OCI-LY3 (cell line): ENCODE data around the gene ST3GAL4.

Source experiments
- H2AFZ ChIP-seq: fragments of 200-600, 300-600 bp; shearing (Covaris generic); 2 replicates; pipeline ENCODE4 v1.6.0; 2014; ENCODE audit warnings: antibody characterized with exemption, low read depth, low read length
- H3K27ac ChIP-seq: fragments of 200-600, 300-600 bp; sonication (generic); 2 replicates; pipeline ENCODE4 v1.5.1; 2014; ENCODE audit warnings: mild to moderate bottlenecking, low read length, moderate library complexity, mixed read lengths
- H3K27me3 ChIP-seq: fragments of 200-600, 300-600 bp; sonication (generic); 2 replicates; pipeline ENCODE4 v1.6.1; 2014; ENCODE audit warnings: low read depth, low read length, mixed read lengths
- H3K36me3 ChIP-seq: fragments of 200-600, 300-600 bp; sonication (generic); replicated peaks from 2 replicates; pipeline ENCODE3; 2014; ENCODE audit warnings: low read depth, low read length, mixed read lengths
- H3K4me1 ChIP-seq: fragments of 300-600, 200-600 bp; sonication (generic); 2 replicates; pipeline ENCODE4 v1.6.1; 2014; ENCODE audit warnings: low read length, mixed read lengths
- H3K4me2 ChIP-seq: fragments of 200-600, 300-600 bp; sonication (generic); 2 replicates; pipeline ENCODE4 v1.6.1; 2014; ENCODE audit warnings: low read length, mixed read lengths
- H3K4me3 ChIP-seq: fragments of 300-600, 200-600 bp; sonication (generic); 2 replicates; pipeline ENCODE4 v1.5.1; 2014; ENCODE audit warnings: antibody characterized with exemption, mild to moderate bottlenecking, low read length, moderate library complexity
- H3K79me2 ChIP-seq: fragments of 300-600, 200-600 bp; shearing (Covaris generic); 2 replicates; pipeline ENCODE4 v1.6.1; 2014; ENCODE audit warnings: mild to moderate bottlenecking, low read length, mixed read lengths
- H3K9ac ChIP-seq: fragments of 300-600, 200-600 bp; shearing (Covaris generic); 2 replicates; pipeline ENCODE4 v1.6.0; 2014; ENCODE audit warnings: mild to moderate bottlenecking, low read length, moderate library complexity
- H3K9me3 ChIP-seq: fragments of 200-600, 300-600 bp; shearing (Covaris generic); 2 replicates; pipeline ENCODE4 v1.6.1; 2014; ENCODE audit warnings: low read length, mixed read lengths; ENCODE audit not compliant: insufficient read depth
- H4K20me1 ChIP-seq: fragments of 200-600, 300-600 bp; sonication (generic); 2 replicates; pipeline ENCODE4 v1.6.1; 2016; ENCODE audit warnings: low read length, mixed read lengths; ENCODE audit not compliant: insufficient read depth
- EZH2phosphoT487 ChIP-seq: fragments of 200-600 bp; shearing (Covaris generic); IDR thresholded peaks from 2 replicates; pipeline ENCODE4 v1.6.1; 2018; ENCODE audit warnings: antibody characterized with exemption, mixed run types, low read depth
- TF ChIP-seq, protein P1 (sequence below): fragments of 200-600, 300-600 bp; sonication (generic); IDR thresholded peaks from 2 replicates; pipeline ENCODE4 v1.5.1; 2014; ENCODE audit warnings: antibody characterized with exemption, low read length, low read depth

The ST3GAL4 gene

DNA sequence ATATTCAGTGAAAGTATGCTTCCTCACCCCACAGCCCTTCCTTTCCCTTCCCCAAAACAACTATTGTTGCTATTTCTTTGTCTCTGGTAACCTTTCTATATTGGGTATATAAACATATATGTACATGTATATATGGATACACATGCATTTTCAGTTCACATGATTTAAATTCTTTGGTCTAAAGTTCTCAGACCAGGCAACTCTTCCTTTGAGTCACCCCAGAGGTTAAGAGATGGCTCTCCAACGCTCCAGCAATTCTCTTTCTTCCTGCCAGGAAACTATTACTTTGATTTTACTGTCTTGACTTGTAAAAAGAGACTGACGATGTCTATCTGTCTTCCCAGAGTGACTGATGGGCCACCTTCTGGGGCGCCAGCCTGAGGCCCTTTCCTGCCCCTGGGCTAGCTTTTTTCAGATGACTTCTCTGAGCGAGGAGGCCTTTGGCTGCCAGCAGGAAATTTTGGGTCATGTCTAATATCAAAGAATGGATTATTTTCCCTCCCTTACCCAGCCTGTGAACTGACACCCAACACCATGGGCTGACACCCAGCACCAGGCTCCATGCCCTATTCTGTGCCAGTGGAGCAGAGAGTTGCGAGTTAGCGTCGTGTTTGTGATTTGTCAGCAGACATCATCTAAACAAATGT, 14.4 kb upstream of the ST3GAL4 start:
- no peaks in the 10 kb centered on the region for H3K9me3 ChIP-seq
- H3K4me1 ChIP-seq, result peaks cover 51% of the 10 kb centered on the region
- H3K27ac ChIP-seq, result no peak overlapping the region
- TF ChIP-seq, protein P1, sequence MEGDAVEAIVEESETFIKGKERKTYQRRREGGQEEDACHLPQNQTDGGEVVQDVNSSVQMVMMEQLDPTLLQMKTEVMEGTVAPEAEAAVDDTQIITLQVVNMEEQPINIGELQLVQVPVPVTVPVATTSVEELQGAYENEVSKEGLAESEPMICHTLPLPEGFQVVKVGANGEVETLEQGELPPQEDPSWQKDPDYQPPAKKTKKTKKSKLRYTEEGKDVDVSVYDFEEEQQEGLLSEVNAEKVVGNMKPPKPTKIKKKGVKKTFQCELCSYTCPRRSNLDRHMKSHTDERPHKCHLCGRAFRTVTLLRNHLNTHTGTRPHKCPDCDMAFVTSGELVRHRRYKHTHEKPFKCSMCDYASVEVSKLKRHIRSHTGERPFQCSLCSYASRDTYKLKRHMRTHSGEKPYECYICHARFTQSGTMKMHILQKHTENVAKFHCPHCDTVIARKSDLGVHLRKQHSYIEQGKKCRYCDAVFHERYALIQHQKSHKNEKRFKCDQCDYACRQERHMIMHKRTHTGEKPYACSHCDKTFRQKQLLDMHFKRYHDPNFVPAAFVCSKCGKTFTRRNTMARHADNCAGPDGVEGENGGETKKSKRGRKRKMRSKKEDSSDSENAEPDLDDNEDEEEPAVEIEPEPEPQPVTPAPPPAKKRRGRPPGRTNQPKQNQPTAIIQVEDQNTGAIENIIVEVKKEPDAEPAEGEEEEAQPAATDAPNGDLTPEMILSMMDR, result no peak
- no peak for TF ChIP-seq EZH2phosphoT487
- H3K27me3 ChIP-seq, result no peaks in the 10 kb centered on the region
- no peak overlapping the region for H3K4me2 ChIP-seq
- peaks cover 67% of the 10 kb centered on the region for H3K36me3 ChIP-seq
- H3K79me2 ChIP-seq, result peaks cover 27% of the 10 kb centered on the region
- H2AFZ ChIP-seq, result no peak overlapping the region
- H3K4me3 ChIP-seq, result no peak overlapping the region
- no peak overlapping the region for H3K9ac ChIP-seq
- H4K20me1 ChIP-seq, result no peaks in the 10 kb centered on the region

DNA sequence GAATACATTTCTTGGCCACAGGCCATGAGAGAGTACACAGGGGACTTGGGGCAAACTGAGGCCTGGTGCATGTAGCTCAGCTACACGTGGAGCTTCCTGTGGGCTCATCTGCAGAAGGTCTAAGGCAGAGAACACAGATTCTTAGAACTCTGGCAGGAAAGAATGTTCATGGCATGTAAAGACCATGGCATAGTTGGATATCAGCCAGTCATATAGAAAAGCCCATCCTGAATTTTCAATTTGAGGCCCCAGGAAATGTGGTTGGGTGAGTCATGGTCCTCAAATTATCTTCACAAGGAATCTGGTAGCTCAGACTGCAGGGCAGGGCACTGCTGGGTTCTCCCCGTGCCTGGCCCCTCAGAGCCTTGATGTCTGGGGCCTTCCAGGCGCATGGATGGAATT, 13.7 kb upstream of the ST3GAL4 start:
- H3K79me2 ChIP-seq, result peaks cover 21% of the 10 kb centered on the region
- H3K4me3 ChIP-seq, result no peak overlapping the region
- TF ChIP-seq, protein P1, result no peak
- no peak for TF ChIP-seq EZH2phosphoT487
- H2AFZ ChIP-seq, result no peak overlapping the region
- peaks cover 44% of the 10 kb centered on the region for H3K4me1 ChIP-seq
- H4K20me1 ChIP-seq, result no peaks in the 10 kb centered on the region
- H3K36me3 ChIP-seq, result peaks cover 72% of the 10 kb centered on the region
- H3K27me3 ChIP-seq, result no peaks in the 10 kb centered on the region
- no peak overlapping the region for H3K27ac ChIP-seq
- H3K4me2 ChIP-seq, result no peak overlapping the region
- H3K9me3 ChIP-seq, result no peaks in the 10 kb centered on the region
- no peak overlapping the region for H3K9ac ChIP-seq

DNA sequence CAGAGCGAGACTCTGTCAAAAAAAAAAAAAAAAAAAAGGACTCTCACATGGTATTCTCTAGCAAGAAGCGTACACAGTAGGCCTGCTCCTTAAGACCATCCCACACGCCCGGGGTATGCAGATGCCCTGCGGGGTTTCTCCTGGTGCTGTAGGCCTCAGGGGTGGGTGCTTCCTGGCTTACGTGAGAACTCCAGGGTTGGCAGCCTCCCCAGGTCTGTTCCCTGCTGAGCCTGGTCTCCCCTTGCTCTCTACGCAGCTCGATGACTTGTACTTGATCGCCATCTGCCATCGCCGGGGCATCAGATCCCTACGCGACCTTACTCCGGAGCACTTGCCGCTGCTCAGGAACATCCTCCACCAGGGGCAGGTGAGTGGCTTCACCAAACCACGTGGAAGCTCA, 12.4 kb upstream of the ST3GAL4 start:
- TF ChIP-seq EZH2phosphoT487, result no peak
- TF ChIP-seq, protein P1, result no peak
- Histone ChIP-seq H3K36me3 (peaks cover 69% of the 10 kb centered on the region), H3K27ac (no peak overlapping the region), H4K20me1 (no peaks in the 10 kb centered on the region), H2AFZ (no peak overlapping the region), H3K4me1 (peaks cover 31% of the 10 kb centered on the region), H3K9me3 (no peaks in the 10 kb centered on the region), H3K4me2 (no peak overlapping the region), H3K9ac (no peak overlapping the region), H3K27me3 (no peaks in the 10 kb centered on the region), H3K79me2 (peaks cover 16% of the 10 kb centered on the region), H3K4me3 (no peak overlapping the region)

DNA sequence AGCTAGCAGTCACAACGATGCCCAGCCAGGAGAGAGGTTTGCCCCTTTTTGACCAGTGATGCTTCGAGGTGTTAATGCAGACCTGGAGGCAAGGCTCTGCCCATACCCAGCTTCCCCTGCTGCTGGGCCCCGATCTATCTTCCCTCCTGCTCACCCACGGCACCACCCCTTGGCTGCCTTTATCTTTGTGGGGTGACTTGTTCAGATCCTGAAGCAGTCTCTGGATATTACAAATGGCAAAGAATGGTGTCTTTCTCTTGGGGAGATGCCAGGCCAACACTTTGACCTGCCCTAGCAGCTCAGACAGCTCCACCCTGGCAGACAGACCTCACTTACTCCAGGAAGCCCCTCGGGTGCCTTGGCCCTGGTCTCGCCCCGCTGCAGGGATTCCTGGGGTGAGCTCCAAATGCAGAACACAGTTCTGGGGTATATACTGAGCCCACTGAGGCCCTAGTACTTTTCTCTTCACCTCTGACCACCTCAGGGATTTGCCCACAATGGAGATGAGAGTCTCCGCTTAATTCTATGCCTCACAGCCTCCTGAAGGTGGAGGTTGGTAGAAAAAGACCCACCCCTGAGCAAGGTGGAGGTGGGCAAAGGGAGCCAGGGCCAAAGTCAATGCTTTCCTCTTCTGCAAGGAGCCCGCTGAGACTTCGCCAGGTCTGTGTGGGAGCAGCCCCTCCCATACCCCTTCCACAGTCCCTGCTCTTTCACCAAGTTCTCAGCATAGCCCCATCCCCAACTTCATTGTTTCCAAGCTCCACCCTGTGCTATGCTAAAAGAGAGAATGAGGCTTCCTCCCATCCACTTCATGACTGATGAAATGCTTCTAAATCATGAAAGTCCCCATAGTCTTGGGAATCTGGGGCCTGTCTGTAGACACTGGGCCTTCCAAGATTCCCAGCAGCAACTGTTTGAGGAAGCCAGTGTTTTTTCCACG, 11.1 kb upstream of the ST3GAL4 start:
- Histone ChIP-seq H3K36me3 (peaks cover 59% of the 10 kb centered on the region), H3K4me1 (peaks cover 18% of the 10 kb centered on the region), H3K9me3 (no peaks in the 10 kb centered on the region), H3K79me2 (peaks cover 18% of the 10 kb centered on the region), H3K9ac (no peak overlapping the region), H2AFZ (no peak overlapping the region), H3K4me2 (no peak overlapping the region), H4K20me1 (no peaks in the 10 kb centered on the region), H3K27ac (no peak overlapping the region), H3K27me3 (no peaks in the 10 kb centered on the region), H3K4me3 (no peak overlapping the region)
- TF ChIP-seq, protein P1, result no peak
- no peak for TF ChIP-seq EZH2phosphoT487
